Measurements from ENCODE around the gene IL22.

- TF ChIP-seq CTCF (optimal IDR thresholded peaks at IDR 0.05 in 1 of 3, IDR thresholded peaks at IDR 0.05 in 1 of 3, conservative IDR thresholded peaks at IDR 0.05 in 1 of 3; ENCODE audit: extremely low read depth in 1 of 3, insufficient read depth in 2 of 3, low read length in 3 of 3) (no peak), EZH2 (IDR thresholded peaks at IDR 0.05; ENCODE audit: low read length) (no peak)
Measured at GRCh38 chr12:68268967-68269366, 15.6 kb upstream of the IL22 start.

All from keratinocyte (primary cell).